ENCODE data around the gene TLE4.
"Not testable (repeated sequence)": the region's sequence is repeated elsewhere in the genome, so short reads cannot be mapped to it uniquely, and the experiment has no call there.

The TLE4 gene

DNA sequence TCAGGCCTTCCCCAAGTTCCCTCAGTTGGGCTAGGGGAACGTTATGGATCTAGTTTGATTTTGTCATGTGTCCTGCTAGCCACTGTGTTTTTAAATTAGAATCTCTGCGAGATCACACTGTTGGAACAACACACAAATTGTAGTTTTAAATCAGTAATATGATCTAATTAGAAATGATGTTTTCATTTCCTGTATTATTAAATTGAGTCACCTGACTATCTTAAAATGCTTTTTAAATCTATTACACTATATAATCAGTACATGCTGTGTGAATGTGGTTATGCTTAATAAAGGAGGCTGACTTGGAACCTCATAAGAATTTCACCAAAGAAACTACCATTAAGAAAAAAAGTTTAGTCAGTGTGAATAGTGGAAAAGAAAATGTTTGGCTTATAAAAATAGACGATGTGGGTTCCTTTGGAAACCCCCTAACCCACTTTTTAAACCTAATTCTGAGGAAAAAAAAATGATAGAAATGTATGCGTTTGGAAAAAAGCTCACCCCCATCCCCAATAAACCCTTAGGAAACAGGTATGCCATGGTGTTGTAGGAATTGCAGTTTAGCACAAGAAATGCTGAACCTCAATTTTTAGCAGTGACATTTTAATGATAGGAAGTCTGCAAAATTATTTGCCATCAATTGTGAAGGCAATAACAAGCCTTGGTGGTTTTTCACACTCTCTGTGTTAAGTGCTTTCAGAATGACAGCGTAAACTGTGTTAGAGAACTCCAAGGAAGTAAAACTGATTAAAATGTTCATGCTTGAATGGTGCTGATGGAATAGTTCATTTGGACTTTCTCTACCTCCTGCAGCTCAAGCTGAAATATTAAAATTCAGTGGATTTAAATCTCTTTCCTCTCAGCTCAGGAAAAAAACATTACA, 59.0 kb downstream of the TLE4 start:
- no peak for DNase-seq

GRCh38 chr9:79632060-79632459, 60.3 kb downstream of the TLE4 start:
- no peak for DNase-seq

DNA sequence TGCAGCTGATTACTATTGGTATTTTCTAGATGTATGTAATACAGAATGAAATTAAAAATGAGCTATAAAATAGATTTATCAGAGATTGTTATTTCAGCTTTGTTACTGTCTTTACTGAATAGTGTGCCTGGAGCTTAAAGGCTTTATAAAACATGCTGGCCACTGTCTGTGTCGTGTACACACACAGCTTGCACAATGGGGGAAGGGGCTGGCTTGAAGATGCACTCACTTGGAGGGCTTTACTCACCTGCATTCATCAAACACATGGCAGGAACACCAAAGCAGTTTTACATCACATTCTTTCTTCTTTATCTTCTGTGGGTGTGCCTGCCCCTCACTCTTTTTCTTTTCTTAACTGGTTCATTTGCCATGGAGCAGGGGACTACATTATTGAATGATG, 60.9 kb downstream of the TLE4 start:
- no peak for DNase-seq

DNA sequence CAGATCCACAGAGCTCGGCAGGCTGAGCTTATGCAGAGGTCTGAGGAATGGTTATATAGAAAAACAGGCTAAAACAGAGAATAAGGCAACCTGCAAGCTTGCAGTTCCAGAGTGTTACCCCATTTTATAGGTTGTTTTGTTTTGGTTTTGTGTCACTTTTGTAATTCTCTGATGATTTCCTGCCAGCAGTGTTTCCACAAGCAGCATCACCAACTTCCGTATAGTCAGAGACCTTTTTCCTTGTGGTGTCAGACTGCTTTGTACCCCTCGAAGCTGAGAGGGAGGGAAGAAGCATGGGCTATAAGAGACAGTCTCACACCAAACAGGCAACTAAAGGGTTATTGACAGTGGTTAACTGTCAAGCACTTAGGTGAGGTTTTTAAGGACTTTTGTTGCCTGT, 61.8 kb downstream of the TLE4 start:
- no peak for DNase-seq

- no peak for DNase-seq
Observed at GRCh38 chr9:79637177-79637925, 65.6 kb downstream of the TLE4 start.

DNA sequence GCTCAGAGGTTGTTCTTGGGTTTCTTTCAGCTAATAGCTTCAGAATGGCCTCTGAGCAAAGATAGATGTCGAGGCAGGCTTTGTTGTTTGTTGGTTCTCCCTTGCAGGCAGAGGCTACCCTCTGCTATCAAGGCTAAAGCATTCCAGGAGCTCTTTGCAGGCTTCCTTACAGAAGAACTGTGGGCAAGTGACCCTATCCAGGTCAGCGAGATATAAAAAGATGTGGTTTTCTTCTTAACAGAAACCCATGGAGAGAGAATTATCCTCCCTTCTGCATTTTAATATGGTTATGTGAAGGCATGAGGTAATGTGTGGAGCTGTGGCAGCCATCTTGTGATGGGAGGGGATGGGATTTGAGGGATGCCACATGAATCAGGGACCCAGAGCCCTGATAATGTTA, 67.0 kb downstream of the TLE4 start:
- DNase-seq, result no peak

- no peak for DNase-seq
Observed at GRCh38 chr9:79639354-79639753, 67.6 kb downstream of the TLE4 start.

DNA sequence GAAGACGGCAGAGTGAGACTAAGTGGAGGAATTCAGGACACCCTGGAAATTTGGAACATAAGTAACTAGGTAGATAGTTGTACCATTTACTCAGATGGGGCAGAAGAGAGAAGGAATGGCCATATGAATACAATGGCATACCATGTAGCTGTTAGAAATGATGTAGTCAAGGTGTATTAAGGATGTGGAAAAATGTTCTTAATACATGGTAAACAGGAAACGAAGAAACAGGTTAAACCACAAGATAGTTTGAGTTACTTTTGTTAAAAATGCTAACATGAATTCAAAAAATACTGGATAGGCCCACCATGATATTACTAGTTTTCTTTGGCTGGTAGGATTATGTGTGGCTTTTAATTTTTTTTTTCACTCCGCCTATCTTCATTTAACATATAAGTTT, 68.3 kb downstream of the TLE4 start:
- DNase-seq, result not testable (repeated sequence)

GRCh38 chr9:79641070-79641469, 69.3 kb downstream of the TLE4 start:
- DNase-seq, result no peak

- no peak for DNase-seq
Observed at GRCh38 chr9:79642671-79643070, 70.9 kb downstream of the TLE4 start.

DNA sequence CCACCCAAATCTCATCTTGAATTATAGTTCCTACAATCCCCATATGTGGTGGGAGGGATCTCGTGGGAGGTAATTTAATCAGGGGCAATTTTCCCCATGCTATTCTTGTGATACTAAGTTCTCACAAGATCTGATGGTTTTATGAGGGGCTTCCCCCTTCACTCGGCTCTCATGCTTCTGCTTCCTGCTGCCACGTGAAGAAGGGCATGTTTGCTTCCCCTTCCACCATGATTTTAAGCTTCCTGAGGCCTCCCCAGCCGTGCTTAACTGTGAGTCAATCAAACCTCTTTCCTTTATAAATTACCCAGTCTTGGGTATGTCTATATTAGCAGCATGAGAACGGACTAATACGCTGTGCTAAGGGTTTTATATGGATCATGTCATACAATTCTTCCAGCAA, 72.3 kb downstream of the TLE4 start:
- no peak for DNase-seq

DNA sequence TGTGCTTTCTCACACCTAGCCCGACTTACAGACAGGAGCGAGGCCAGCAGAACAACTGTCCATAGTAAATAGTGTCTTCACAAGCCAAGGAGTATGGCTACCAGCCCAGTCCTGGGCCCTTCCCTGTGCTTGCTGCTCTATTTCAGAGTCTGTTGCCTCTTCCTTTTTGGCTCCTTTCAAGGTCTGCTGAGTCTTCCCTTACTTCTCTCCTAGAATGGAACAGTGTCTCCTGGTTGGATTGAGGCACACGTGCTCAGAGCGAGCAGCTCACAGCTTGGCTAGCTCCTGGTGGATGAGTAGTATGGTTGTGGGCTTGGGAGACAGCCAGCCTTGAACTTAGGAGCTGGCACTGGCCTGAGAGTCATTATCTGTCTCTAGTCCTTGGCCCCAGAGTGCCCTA, 72.8 kb downstream of the TLE4 start:
- DNase-seq, result no peak

GRCh38 chr9:79645110-79645509, 73.3 kb downstream of the TLE4 start:
- DNase-seq, result no peak

DNA sequence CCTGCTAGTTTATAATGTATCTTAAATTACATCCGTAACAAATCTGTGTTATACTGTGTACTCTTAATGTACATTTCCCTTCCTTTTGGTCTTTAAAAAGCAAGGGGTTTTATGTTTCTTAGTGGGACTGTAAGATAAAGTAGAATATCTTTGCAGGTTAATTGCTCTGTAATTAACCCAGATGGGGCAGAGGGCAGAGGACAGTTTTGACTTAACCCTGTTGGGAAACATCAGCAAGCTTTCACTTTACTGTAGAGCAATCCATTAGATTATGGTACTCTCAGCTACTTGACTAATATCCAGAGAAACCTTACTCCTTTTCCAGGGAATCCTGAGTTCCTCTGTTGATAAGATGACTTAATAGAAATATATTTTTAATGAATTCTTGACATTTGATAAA, 74.3 kb downstream of the TLE4 start:
- no peak for DNase-seq

GRCh38 chr9:79651251-79651795, 79.6 kb downstream of the TLE4 start:
- peak in 8 of 51 donors; percentile 5 to 32 (median 16) for DNase-seq

DNA sequence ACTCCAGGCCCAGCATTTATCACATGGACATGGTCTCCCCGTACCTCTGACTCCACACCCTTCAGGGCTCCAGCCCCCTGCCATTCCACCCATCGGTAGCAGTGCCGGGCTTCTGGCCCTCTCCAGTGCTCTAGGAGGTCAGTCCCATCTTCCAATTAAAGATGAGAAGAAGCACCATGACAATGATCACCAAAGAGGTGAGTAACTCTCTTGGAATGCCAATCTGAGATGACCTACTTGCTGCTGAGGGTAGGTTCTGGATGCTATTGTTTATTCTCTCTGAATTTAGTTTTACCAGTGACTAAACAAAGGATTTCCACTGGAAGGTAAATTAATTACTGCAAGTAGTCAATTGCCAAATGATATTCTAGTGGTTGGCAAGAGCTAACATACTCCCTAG, 80.8 kb downstream of the TLE4 start:
- no peak for DNase-seq

GRCh38 chr9:79654591-79655382, 83.0 kb downstream of the TLE4 start:
- not testable (repeated sequence) for DNase-seq

GRCh38 chr9:79655551-79655950, 83.8 kb downstream of the TLE4 start:
- DNase-seq, result no peak

- DNase-seq, result no peak
Observed at GRCh38 chr9:79656169-79656568, 84.4 kb downstream of the TLE4 start.

DNA sequence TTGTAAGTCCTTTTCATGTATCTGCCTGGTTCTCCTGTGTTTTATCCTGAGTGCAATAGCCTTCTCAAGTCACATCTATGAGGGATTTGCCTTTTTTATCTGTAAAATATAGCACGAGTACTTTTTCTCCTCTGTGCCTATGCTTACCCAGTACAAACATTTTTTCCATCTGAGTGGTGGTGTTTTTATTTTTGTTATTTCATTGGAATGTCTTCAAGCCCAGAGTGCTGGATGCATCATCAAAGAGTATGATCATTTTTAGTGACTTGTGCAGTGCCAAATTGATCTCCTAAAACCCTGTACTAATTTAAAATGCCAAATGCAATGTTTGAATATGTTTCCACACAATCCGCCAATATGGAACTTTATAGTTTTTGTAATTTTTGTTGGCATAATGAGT, 86.1 kb downstream of the TLE4 start:
- no peak for DNase-seq

DNA sequence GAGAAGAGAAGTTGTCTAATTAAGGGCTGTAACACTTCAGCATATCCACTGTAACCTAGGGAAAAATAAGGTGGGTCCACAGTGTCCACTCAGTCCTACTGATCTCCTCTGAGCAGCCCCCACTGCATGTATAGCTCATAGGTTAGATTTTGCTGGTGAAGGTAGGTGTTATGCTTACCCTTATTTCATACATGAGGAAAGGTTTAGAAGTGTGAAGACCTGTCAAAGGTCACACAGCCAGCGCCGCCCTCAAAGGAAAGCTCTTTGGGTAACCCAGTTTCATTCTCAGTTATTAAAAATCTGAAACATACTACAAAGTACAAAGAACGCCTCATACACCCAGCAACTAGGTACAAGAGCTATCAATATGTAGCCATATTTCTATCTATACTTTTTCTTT, 87.2 kb downstream of the TLE4 start:
- no peak for DNase-seq

- DNase-seq, result no peak
Observed at GRCh38 chr9:79660615-79661014, 88.8 kb downstream of the TLE4 start.

All from hypothalamus (tissue), 51 donors.